ENCODE data around the gene ERCC4. TPM values are rescaled to one million over a fixed set of nuclear protein-coding genes. Genes with fewer than 3 reads are reported as not detected.

ERCC4 gene
- total RNA-seq, 2 donors from 2014 or later, result 12.9 to 18.2 TPM

- Histone ChIP-seq H3K9me3 (ENCODE audit: control insufficient read depth, low read length) (peaks cover 19% of the 10 kb centered on the region), H3K4me3 (ENCODE audit: low read length) (no peak overlapping the region), H3K27ac (ENCODE audit: low read depth, low read length) (no peak overlapping the region), H3K9ac (ENCODE audit: extremely low read depth, low read length, poor library complexity, severe bottlenecking) (no peak overlapping the region), H3K36me3 (ENCODE audit: control insufficient read depth, insufficient read depth, low read length) (no peaks in the 10 kb centered on the region), H3K27me3 (ENCODE audit: control insufficient read depth, insufficient read depth, low read length, poor library complexity, severe bottlenecking) (no peaks in the 10 kb centered on the region), H3K4me1 (ENCODE audit: control insufficient read depth, insufficient read depth, low read length) (no peaks in the 10 kb centered on the region)
- peaks cover 41% of the 10 kb centered on the region for H3K9me3 Mint-ChIP-seq
- no peak overlapping the region for H3K27ac Mint-ChIP-seq
- H3K36me3 Mint-ChIP-seq (ENCODE audit: low read depth), result no peaks in the 10 kb centered on the region
- H3K4me3 Mint-ChIP-seq, result no peak overlapping the region
- no peaks in the 10 kb centered on the region for H3K4me1 Mint-ChIP-seq
- no peak for DNase-seq
- no peak for TF ChIP-seq CTCF (conservative IDR thresholded peaks at IDR 0.05)
- peaks cover 8% of the 10 kb centered on the region for H3K27me3 Mint-ChIP-seq (ENCODE audit: insufficient read depth)
- 87% methylated on average over 5 of the region's 7 CpGs; no CpG with 5 or more reads in 1 of the 2 experiments for WGBS, 2 experiments (ENCODE audit: insufficient coverage in 1 of 2, insufficient read length in 1 of 2)
Observed at GRCh38 chr16:13909069-13909468, 10.9 kb upstream of the ERCC4 start.

GRCh38 chr16:13909872-13910303 is 10.1 kb upstream of the ERCC4 start:
- no peak overlapping the region for H3K27ac ChIP-seq (ENCODE audit: low read depth, low read length)
- Mint-ChIP-seq H3K27ac (no peak overlapping the region), H3K4me3 (no peak overlapping the region), H3K27me3 (ENCODE audit: insufficient read depth) (peaks cover 12% of the 10 kb centered on the region), H3K36me3 (ENCODE audit: low read depth) (no peaks in the 10 kb centered on the region), H3K9me3 (peaks cover 39% of the 10 kb centered on the region), H3K4me1 (no peaks in the 10 kb centered on the region)
- no peak overlapping the region for H3K9ac ChIP-seq (ENCODE audit: extremely low read depth, low read length, poor library complexity, severe bottlenecking)
- no peaks in the 10 kb centered on the region for H3K27me3 ChIP-seq (ENCODE audit: control insufficient read depth, insufficient read depth, low read length, poor library complexity, severe bottlenecking)
- no peak for DNase-seq
- 93% methylated on average over 3 of the region's 3 CpGs; no CpG with 5 or more reads in 1 of the 2 experiments for WGBS, 2 experiments (ENCODE audit: insufficient coverage in 1 of 2, insufficient read length in 1 of 2)
- H3K4me1 ChIP-seq (ENCODE audit: control insufficient read depth, insufficient read depth, low read length), result no peaks in the 10 kb centered on the region
- no peak for TF ChIP-seq CTCF (conservative IDR thresholded peaks at IDR 0.05)
- no peak overlapping the region for H3K4me3 ChIP-seq (ENCODE audit: low read length)
- H3K36me3 ChIP-seq (ENCODE audit: control insufficient read depth, insufficient read depth, low read length), result no peaks in the 10 kb centered on the region
- H3K9me3 ChIP-seq (ENCODE audit: control insufficient read depth, low read length), result peaks cover 19% of the 10 kb centered on the region

GRCh38 chr16:13911306-13911705 is 8.6 kb upstream of the ERCC4 start:
- 80% methylated on average over 1 of the region's 1 CpG; no CpG with 5 or more reads in 1 of the 2 experiments for WGBS, 2 experiments (ENCODE audit: insufficient coverage in 1 of 2, insufficient read length in 1 of 2)
- H3K4me1 Mint-ChIP-seq, result no peaks in the 10 kb centered on the region
- no peak for TF ChIP-seq CTCF (conservative IDR thresholded peaks at IDR 0.05)
- H3K9me3 ChIP-seq (ENCODE audit: control insufficient read depth, low read length), result peaks cover 19% of the 10 kb centered on the region
- no peak for DNase-seq
- H3K9me3 Mint-ChIP-seq, result peaks cover 26% of the 10 kb centered on the region
- H3K4me3 Mint-ChIP-seq, result no peak overlapping the region
- H3K9ac ChIP-seq (ENCODE audit: extremely low read depth, low read length, poor library complexity, severe bottlenecking), result no peak overlapping the region
- peaks cover 12% of the 10 kb centered on the region for H3K27me3 Mint-ChIP-seq (ENCODE audit: insufficient read depth)
- H3K27ac ChIP-seq (ENCODE audit: low read depth, low read length), result no peak overlapping the region
- H3K4me1 ChIP-seq (ENCODE audit: control insufficient read depth, insufficient read depth, low read length), result no peaks in the 10 kb centered on the region
- H3K27me3 ChIP-seq (ENCODE audit: control insufficient read depth, insufficient read depth, low read length, poor library complexity, severe bottlenecking), result no peaks in the 10 kb centered on the region
- H3K27ac Mint-ChIP-seq, result no peak overlapping the region
- H3K36me3 Mint-ChIP-seq (ENCODE audit: low read depth), result no peaks in the 10 kb centered on the region
- H3K4me3 ChIP-seq (ENCODE audit: low read length), result no peak overlapping the region
- no peaks in the 10 kb centered on the region for H3K36me3 ChIP-seq (ENCODE audit: control insufficient read depth, insufficient read depth, low read length)
